ENCODE measurements around the gene AKAP13.

DNA sequence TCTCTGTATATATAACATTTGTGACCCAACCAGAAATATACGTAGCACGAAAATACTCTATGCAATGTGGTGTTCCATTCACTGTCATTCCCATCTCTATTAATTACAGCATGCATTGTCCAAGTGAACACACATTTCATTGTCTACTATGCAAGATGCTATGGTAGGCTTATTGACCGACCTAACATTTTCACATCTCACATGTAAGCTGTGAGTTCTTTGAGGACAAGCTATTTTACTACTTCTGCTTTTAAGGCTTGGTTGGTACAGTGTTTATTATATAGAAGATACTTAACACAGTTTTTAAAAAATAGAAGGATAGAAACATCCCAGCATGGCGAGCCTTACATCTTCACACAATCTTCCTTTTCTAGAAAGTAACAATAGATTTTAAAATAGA is 249.9 kb downstream of the AKAP13 start:
- TF ChIP-seq POLR2AphosphoS5 (IDR thresholded peaks at IDR 0.05) = no peak
- TF ChIP-seq, protein P1, sequence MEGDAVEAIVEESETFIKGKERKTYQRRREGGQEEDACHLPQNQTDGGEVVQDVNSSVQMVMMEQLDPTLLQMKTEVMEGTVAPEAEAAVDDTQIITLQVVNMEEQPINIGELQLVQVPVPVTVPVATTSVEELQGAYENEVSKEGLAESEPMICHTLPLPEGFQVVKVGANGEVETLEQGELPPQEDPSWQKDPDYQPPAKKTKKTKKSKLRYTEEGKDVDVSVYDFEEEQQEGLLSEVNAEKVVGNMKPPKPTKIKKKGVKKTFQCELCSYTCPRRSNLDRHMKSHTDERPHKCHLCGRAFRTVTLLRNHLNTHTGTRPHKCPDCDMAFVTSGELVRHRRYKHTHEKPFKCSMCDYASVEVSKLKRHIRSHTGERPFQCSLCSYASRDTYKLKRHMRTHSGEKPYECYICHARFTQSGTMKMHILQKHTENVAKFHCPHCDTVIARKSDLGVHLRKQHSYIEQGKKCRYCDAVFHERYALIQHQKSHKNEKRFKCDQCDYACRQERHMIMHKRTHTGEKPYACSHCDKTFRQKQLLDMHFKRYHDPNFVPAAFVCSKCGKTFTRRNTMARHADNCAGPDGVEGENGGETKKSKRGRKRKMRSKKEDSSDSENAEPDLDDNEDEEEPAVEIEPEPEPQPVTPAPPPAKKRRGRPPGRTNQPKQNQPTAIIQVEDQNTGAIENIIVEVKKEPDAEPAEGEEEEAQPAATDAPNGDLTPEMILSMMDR (IDR thresholded peaks at IDR 0.05; ENCODE audit: poor library complexity, severe bottlenecking) = no peak
- no peak for TF ChIP-seq EP300 (conservative IDR thresholded peaks at IDR 0.05; ENCODE audit: poor library complexity, severe bottlenecking)
- TF ChIP-seq, protein P2, sequence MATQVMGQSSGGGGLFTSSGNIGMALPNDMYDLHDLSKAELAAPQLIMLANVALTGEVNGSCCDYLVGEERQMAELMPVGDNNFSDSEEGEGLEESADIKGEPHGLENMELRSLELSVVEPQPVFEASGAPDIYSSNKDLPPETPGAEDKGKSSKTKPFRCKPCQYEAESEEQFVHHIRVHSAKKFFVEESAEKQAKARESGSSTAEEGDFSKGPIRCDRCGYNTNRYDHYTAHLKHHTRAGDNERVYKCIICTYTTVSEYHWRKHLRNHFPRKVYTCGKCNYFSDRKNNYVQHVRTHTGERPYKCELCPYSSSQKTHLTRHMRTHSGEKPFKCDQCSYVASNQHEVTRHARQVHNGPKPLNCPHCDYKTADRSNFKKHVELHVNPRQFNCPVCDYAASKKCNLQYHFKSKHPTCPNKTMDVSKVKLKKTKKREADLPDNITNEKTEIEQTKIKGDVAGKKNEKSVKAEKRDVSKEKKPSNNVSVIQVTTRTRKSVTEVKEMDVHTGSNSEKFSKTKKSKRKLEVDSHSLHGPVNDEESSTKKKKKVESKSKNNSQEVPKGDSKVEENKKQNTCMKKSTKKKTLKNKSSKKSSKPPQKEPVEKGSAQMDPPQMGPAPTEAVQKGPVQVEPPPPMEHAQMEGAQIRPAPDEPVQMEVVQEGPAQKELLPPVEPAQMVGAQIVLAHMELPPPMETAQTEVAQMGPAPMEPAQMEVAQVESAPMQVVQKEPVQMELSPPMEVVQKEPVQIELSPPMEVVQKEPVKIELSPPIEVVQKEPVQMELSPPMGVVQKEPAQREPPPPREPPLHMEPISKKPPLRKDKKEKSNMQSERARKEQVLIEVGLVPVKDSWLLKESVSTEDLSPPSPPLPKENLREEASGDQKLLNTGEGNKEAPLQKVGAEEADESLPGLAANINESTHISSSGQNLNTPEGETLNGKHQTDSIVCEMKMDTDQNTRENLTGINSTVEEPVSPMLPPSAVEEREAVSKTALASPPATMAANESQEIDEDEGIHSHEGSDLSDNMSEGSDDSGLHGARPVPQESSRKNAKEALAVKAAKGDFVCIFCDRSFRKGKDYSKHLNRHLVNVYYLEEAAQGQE (IDR thresholded peaks at IDR 0.05; ENCODE audit: borderline replicate concordance) = no peak
- no peak for TF ChIP-seq SMC3 (conservative IDR thresholded peaks at IDR 0.05; ENCODE audit: poor library complexity)
- no peak for TF ChIP-seq RAD21 (conservative IDR thresholded peaks at IDR 0.05)
- TF ChIP-seq EZH2 (IDR thresholded peaks at IDR 0.05; ENCODE audit: borderline replicate concordance, insufficient read depth, low read length, poor library complexity, severe bottlenecking) = no peak

Measured in neural cell (in vitro differentiated cells).